GM12891 (cell line): ENCODE data around the gene TAS2R7.

ENCODE experiments used
- POLR2A ChIP-seq: IDR thresholded peaks from 2 replicates; pipeline ENCODE4 v1.6.1; 2011; ENCODE audit warnings: low read depth, low read length, control low read depth
- POLR2AphosphoS5 ChIP-seq: IDR thresholded peaks from 2 replicates; pipeline ENCODE4 v1.6.1; 2011; ENCODE audit warnings: low read depth, low read length, control low read depth
- SPI1 ChIP-seq: IDR thresholded peaks from 2 replicates; pipeline ENCODE4 v1.6.1; 2011; ENCODE audit warnings: low read depth, low read length, control low read depth
- TAF1 ChIP-seq: IDR thresholded peaks from 2 replicates; pipeline ENCODE4 v1.6.1; 2011; ENCODE audit warnings: low read depth, low read length, control low read depth

DNA sequence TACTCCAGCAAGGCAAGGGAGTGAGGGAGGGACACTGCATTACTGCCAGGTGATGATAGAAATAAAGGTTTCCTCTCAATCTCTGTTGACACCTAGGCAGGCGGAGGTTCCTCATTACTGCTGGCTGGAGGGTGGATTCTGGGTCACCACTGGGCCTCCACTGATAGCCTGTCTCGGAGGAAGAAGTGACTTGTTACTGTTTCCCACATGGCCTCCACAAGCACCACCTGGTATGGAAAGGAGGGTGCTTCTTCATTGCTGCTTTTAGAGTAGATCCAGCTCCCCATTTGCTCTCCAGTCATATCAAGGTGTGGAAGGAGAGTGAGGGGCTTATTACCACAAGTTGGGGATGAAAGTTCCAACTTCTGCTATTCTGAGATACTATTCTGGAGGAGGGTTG is 40.4 kb upstream of the TAS2R7 start:
- no peak for TF ChIP-seq POLR2AphosphoS5
- no peak for TF ChIP-seq POLR2A
- no peak for TF ChIP-seq TAF1
- no peak for TF ChIP-seq SPI1
